NCI-H1436 treated with DMSO at 0.1 percent for 48 hours (cell line): Measurements from ENCODE around the gene FOSL1.

ENCODE experiments used
- DNase-seq: peaks from one replicate; lab custom pipeline; 2025; lab: John Stamatoyannopoulos, UW

Gene FOSL1

GRCh38 chr11:65882120-65883057, 17.8 kb downstream of the FOSL1 start:
- no peak for DNase-seq

DNA sequence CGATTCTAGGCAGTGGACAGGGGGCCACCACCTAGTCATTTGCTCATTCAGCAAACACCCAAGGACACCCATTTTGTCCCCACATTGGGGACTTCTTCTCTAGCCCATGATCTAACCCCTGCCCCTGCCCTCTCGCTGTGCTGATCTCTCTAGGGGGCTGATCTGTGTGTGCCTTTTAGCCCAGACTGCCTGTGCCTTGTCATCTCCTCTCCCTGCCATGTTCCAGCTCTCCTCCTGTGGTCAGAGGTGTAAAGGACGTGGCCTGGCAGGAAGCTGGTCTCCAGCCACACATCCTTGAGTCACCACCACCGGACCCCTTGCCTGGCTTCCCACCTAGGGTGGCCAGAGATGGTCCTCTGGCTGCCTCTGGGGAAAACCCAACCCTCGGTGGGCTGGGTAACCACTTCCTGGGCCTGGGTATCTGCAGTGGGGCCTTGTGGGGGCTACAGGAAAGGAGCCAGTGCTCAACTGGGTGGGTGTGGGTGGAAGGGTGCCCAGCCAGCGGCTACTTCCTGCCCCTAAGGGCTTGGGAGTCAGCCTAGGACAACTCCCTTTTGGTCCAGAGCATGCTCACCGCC, 19.3 kb downstream of the FOSL1 start:
- DNase-seq: no peak

- no peak for DNase-seq
Observed at GRCh38 chr11:65880027-65880426, 20.2 kb downstream of the FOSL1 start.

- DNase-seq: no peak
Observed at GRCh38 chr11:65879617-65880016, 20.6 kb downstream of the FOSL1 start, which contains the start of gene CTSW. Gene CTSW, plus strand, starts transcription at chr11:65879837. Its CDS starts 18 bp downstream, at chr11:65879855.

GRCh38 chr11:65873318-65874156, 26.7 kb downstream of the FOSL1 start:
- peak; percentile 66 for DNase-seq

GRCh38 chr11:65872586-65873317, 27.4 kb downstream of the FOSL1 start, which contains the start of gene EFEMP2:
Gene EFEMP2, minus strand, starts transcription at chr11:65872800. Its CDS starts 446 bp downstream, at chr11:65872354.
- DNase-seq: no peak

GRCh38 chr11:65871811-65872548, 28.2 kb downstream of the FOSL1 start:
- DNase-seq: no peak

DNA sequence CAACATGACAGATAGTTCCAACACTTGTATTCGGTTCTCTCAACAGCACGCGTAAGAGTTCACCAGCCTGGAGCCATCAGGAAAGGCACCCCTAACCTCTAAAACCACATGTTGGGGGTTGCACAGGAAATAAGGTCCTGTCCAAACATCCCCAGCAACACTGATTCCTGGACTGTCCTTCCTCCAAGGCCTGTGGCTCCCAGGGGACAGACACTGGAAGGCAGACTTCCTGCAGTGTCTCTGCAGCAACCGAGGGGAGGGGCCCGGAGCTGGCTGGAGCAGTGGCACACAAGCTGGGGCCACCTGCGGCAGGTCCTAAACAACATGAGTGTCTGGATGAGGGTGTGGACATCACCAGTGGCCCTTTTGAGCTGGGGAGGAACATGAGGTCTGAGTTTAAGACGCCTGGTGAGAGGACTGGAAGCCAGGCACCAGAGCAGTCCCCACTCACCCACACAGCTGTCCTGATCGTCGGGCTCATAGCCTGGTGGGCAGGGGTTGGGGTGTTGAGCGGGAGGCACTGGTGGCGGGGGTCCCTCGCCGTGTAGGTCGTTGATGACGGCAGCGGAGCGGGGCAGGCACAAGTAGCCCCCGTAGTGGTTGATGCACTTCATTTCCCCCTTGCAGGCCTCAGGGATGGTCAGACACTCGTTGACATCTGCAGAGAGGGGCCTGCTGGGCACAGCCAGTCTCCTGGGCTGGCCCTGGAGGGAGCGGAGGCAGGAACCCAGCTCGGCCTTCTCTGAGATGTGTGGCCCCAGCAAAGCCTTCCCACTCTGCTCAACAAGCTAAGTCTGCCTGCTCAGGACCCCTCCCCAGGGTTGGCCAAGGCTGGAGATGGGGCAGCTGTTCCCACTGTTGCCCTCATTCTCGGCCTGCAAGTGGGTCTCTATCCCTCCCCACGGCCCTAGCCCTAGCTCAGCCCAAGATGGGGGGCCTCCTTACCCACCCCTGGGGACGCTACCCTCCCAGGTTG, 29.2 kb downstream of the FOSL1 start:
- no peak for DNase-seq

- DNase-seq: no peak
Observed at GRCh38 chr11:65870307-65870658, 29.9 kb downstream of the FOSL1 start.

DNA sequence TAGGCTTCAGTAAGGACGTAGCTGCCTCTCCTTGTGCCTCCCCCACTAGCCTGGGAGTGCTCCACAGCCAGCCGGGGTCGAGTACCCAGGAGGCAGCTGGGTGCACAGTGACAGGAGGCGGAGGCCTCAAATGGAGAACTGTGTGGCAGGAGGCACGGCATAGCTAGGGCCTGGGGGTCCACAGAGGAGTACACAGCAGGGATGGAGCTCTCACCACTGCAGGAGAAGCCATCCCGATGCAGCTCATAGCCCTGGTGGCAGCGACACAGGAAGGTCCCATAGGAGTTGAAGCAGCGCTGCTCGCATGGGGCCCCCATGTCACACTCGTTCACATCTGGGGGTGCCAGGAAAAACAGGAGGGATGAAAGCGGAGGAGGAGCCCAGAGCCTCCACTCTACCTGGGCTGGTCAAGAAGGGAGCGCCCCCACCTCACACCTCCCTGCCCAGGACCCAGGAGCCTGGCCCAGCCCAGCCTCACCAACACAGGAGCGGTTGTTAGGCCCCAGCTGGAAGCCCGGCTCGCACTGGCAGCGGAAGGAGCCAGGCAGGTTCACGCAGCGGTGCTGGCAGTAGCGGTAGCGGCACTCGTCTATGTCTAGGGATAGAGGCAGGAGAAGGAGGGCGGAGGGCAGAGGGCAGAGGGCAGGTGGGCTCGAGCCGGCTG, 30.4 kb downstream of the FOSL1 start:
- no peak for DNase-seq

GRCh38 chr11:65868907-65869306, 31.3 kb downstream of the FOSL1 start:
- no peak for DNase-seq

- no peak for DNase-seq
Observed at GRCh38 chr11:65868076-65868667, 32.0 kb downstream of the FOSL1 start.

DNA sequence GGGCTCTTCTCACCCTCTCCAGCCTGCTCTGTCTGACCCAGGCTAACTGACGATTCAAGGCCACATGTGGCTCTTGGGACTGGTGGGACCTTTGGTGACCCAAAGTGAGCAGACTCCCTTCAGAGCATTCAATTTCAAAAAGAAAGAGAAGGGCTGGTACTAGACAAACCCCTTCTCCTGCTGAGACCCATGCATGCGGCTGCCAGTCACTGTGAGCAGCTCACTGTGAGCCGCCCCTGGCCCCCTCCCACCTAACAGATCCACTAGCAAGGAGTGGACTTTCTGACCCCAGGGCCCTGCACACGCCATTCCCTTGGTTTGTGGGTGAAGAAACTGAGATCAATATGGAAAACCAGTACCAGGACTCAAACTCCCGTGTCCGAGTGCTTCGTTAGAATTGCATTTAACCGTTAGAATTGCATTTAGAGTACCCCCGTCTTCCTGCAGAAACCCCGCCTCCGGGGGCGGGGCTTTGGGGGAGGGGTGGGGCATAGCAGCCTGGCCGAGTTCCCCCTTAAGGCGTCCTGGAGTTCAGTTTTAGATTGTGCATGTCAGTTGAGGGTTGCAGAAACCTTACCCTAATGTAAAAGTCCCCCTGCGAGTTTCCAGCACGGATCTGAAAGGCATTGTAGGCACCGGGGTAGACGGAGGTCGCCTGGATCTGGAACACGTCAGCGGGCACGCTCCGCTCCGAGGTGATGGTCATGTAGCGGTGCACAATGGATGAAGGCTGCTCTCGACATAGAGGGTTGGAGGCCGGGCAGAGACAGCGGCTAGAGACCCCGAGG, 32.7 kb downstream of the FOSL1 start:
- no peak for DNase-seq

- no peak for DNase-seq
Observed at GRCh38 chr11:65866509-65867283, 33.5 kb downstream of the FOSL1 start.

DNA sequence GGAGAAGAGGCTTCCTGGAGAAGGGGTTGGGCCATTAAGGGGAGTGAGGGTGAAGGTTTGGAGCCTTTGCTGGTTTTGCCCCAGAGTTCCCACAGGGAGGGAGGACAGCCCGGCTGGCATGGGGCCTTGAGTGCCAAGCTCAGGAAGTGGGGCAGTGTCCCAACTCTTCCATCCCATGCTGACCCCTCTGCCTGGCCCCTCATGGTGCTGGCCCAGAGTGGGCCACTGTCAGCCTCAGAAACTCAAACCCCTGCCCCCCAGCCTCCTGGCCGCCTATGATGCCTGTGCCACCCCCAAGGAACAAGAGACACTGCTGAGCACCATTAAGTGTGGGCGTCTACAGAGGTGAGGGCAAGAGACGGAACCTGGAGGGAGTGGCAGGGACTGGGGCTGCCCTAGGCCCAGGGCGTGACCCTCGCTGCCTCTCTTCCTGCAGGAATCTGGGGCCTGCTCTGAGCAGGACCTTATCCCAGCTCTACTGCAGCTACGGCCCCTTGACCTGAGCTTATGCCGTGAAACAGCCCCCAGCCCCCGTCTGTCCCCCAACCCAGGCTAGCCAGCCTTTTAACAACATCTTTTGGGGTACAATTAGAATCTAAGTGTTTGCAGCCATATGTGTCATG, 34.5 kb downstream of the FOSL1 start:
- DNase-seq: no peak

DNA sequence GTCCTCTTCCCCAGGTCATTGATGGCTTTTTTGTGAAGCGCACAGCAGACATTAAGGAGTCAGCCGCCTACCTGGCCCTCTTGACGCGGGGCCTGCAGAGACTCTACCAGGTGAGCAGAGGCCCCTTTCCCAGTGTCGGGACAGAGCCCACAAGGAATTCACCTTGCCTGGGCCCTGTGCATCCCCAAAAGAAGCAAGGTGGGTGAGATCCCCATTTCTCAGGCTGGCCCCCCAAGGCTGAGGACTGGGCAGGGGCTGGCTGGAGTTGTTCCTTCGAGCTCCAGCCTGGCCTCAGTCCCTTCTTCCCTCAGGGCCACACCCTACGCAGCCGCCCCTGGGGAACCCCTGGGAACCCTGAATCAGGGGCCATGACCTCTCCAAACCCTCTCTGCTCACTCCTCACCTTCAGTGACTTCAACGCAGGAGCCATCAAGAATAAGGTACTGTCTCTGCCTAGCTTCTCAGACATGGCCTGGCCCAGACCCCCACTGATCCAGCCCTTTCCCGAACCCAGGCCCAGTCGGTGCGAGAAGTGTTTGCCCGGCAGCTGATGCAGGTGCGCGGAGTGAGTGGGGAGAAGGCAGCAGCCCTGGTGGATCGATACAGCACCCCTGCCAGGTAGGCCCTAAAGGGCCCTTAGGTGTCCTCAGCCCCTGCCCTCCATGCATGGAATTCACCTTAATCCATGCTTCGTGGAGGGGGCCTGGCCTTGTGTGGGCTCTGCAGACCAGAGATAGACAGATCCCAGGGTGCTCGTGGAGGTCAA, 35.3 kb downstream of the FOSL1 start:
- no peak for DNase-seq
